ENCODE data around the gene SLC1A4. TPM values are rescaled to one million over a fixed set of nuclear protein-coding genes. Genes with fewer than 3 reads are reported as not detected.

The SLC1A4 gene
- total RNA-seq, 1 experiment from 2014 or later: 35.0 TPM

DNA sequence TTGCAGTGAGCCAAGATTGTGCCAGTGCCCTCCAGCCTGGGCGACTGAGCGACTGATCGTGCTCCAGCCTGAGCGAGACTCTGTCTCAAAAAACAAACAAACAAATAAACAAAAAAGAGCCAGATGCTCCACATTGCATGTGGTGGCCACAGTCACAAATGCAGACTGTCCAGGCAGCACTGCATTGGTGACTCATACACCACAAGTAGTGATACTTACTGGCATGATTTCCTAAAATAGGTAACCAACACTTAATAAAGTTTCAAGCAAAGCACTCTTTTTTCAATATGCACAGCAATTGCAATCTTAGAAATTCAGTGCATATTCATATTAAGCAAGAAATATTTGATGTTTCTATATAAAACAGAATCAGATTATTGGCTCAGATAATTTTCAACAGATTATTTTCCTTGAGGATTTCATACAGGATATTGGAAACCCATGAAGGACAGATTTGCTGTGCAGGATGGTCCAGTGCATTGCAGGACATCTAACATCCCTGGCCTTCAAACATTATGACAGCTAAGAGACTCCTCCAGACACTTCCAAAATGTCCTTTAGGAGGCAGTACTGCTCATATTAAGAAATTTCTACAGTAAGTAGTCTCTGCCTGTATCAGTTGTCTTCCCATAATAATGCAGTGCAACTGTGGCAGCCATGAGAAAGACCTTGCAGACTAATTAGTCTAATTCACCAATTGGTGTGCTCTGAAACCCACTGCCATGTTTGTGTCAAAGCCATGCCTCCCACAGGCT lies 10.5 kb upstream of the SLC1A4 start:
- Histone ChIP-seq H3K27me3 (replicated peaks; ENCODE audit: control insufficient read depth, insufficient read depth, low read length) (no peaks in the 10 kb centered on the region), H3K4me3 (ENCODE audit: low read depth, low read length) (no peak overlapping the region), H3K4me1 (peaks cover 15% of the 10 kb centered on the region), H3K36me3 (ENCODE audit: control insufficient read depth, insufficient read depth, low read length) (no peaks in the 10 kb centered on the region), H3K9me3 (no peaks in the 10 kb centered on the region)
- no peak for DNase-seq
- Mint-ChIP-seq H3K4me1 (ENCODE audit: low read depth, unreplicated experiment) (peaks cover 26% of the 10 kb centered on the region), H3K27ac (ENCODE audit: unreplicated experiment) (no peak overlapping the region), H3K9me3 (ENCODE audit: unreplicated experiment) (no peaks in the 10 kb centered on the region), H3K4me3 (ENCODE audit: unreplicated experiment) (no peak overlapping the region), H3K36me3 (ENCODE audit: insufficient read depth, unreplicated experiment) (no peaks in the 10 kb centered on the region), H3K27me3 (ENCODE audit: insufficient read depth, unreplicated experiment) (no peaks in the 10 kb centered on the region)
- ChIA-PET CTCF (interaction anchor here (0.9 to 1.4 kb wide), 2 partner anchors 10 to 96 kb away, joined by 5 read pairs; no protein-coding TSS in a partner anchor), POLR2A (no interaction called here)
- TF ChIP-seq, protein P1, sequence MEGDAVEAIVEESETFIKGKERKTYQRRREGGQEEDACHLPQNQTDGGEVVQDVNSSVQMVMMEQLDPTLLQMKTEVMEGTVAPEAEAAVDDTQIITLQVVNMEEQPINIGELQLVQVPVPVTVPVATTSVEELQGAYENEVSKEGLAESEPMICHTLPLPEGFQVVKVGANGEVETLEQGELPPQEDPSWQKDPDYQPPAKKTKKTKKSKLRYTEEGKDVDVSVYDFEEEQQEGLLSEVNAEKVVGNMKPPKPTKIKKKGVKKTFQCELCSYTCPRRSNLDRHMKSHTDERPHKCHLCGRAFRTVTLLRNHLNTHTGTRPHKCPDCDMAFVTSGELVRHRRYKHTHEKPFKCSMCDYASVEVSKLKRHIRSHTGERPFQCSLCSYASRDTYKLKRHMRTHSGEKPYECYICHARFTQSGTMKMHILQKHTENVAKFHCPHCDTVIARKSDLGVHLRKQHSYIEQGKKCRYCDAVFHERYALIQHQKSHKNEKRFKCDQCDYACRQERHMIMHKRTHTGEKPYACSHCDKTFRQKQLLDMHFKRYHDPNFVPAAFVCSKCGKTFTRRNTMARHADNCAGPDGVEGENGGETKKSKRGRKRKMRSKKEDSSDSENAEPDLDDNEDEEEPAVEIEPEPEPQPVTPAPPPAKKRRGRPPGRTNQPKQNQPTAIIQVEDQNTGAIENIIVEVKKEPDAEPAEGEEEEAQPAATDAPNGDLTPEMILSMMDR (IDR thresholded peaks at IDR 0.05; ENCODE audit: insufficient read depth in 1 of 2, low read depth in 1 of 2, low read length in 1 of 2, severe bottlenecking in 1 of 2, unreplicated experiment in 1 of 2): no peak
- BruUV-seq (replicated peaks): no TSS peak
- intact Hi-C loops (cut with micrococcal nuclease; ENCODE audit: unreplicated experiment): no loop called here

- Mint-ChIP-seq H3K36me3 (ENCODE audit: insufficient read depth, unreplicated experiment) (no peaks in the 10 kb centered on the region), H3K27ac (ENCODE audit: unreplicated experiment) (no peak overlapping the region), H3K27me3 (ENCODE audit: insufficient read depth, unreplicated experiment) (no peaks in the 10 kb centered on the region), H3K4me3 (ENCODE audit: unreplicated experiment) (no peak overlapping the region), H3K9me3 (ENCODE audit: unreplicated experiment) (no peaks in the 10 kb centered on the region), H3K4me1 (ENCODE audit: low read depth, unreplicated experiment) (peaks cover 23% of the 10 kb centered on the region)
- no peaks in the 10 kb centered on the region for H3K36me3 ChIP-seq (ENCODE audit: control insufficient read depth, insufficient read depth, low read length)
- CTCF ChIA-PET: interaction anchor here (0.6 to 1.4 kb wide), 3 partner anchors 8 to 441 kb away, joined by 3 to 5 read pairs (median 5); no protein-coding TSS in a partner anchor
- no TSS peak for BruUV-seq (replicated peaks)
- DNase-seq: no peak
- POLR2A ChIA-PET: no interaction called here
- TF ChIP-seq, protein P1 (IDR thresholded peaks at IDR 0.05; ENCODE audit: insufficient read depth in 1 of 2, low read depth in 1 of 2, low read length in 1 of 2, severe bottlenecking in 1 of 2, unreplicated experiment in 1 of 2): no peak
- no peaks in the 10 kb centered on the region for H3K9me3 ChIP-seq
- H3K4me1 ChIP-seq: peaks cover 15% of the 10 kb centered on the region
- H3K27me3 ChIP-seq (replicated peaks; ENCODE audit: control insufficient read depth, insufficient read depth, low read length): no peaks in the 10 kb centered on the region
- H3K4me3 ChIP-seq (ENCODE audit: low read depth, low read length): no peak overlapping the region
- intact Hi-C loops (cut with micrococcal nuclease; ENCODE audit: unreplicated experiment): no loop called here
These were observed 9.5 kb upstream of the SLC1A4 start for GRCh38 chr2:64979744-64980143.

DNA sequence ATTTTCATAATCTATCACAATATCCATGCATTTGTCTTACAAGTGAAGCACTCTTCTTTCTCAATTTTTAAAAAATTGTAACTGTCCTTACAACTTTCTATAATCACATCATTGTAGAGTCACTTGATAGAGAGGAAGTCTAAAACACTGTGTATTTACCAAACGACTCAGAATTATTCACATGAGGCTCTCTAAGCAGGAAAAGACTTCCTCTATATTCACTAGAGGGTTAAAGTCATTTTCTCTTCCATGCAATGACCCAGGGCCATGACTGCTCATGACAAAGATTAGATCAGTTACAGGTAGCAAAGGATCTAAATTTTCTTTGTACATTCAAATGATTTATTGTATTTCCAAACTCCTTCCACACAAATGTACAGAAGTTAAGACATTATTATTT lies 9.0 kb upstream of the SLC1A4 start:
- DNase-seq: no peak
- Mint-ChIP-seq H3K27ac (ENCODE audit: unreplicated experiment) (no peak overlapping the region), H3K27me3 (ENCODE audit: insufficient read depth, unreplicated experiment) (no peaks in the 10 kb centered on the region), H3K36me3 (ENCODE audit: insufficient read depth, unreplicated experiment) (no peaks in the 10 kb centered on the region), H3K9me3 (ENCODE audit: unreplicated experiment) (no peaks in the 10 kb centered on the region), H3K4me3 (ENCODE audit: unreplicated experiment) (no peak overlapping the region), H3K4me1 (ENCODE audit: low read depth, unreplicated experiment) (peaks cover 19% of the 10 kb centered on the region)
- intact Hi-C loops (cut with micrococcal nuclease; ENCODE audit: unreplicated experiment): no loop called here
- no peak overlapping the region for H3K4me3 ChIP-seq (ENCODE audit: low read depth, low read length)
- POLR2A ChIA-PET: no interaction called here
- H3K9me3 ChIP-seq: no peaks in the 10 kb centered on the region
- TF ChIP-seq, protein P1 (IDR thresholded peaks at IDR 0.05; ENCODE audit: insufficient read depth in 1 of 2, low read depth in 1 of 2, low read length in 1 of 2, severe bottlenecking in 1 of 2, unreplicated experiment in 1 of 2): no peak
- no TSS peak for BruUV-seq (replicated peaks)
- CTCF ChIA-PET: no interaction called here
- H3K4me1 ChIP-seq: peaks cover 15% of the 10 kb centered on the region
- H3K27me3 ChIP-seq (replicated peaks; ENCODE audit: control insufficient read depth, insufficient read depth, low read length): no peaks in the 10 kb centered on the region
- no peaks in the 10 kb centered on the region for H3K36me3 ChIP-seq (ENCODE audit: control insufficient read depth, insufficient read depth, low read length)

Data from Caco-2 (cell line).